ENCODE data around the gene FAM193A. TPM values are rescaled to one million over a fixed set of nuclear protein-coding genes. Genes with fewer than 3 reads are reported as not detected.
A peak's percentile ranks its signal among the peaks of the same experiment; 100 is the strongest.
"Not testable (repeated sequence)": the region's sequence is repeated elsewhere in the genome, so short reads cannot be mapped to it uniquely, and the experiment has no call there.

The FAM193A gene
- total and polyA plus RNA-seq, 9 donors: 12.9 to 24.2 (median 19.7) TPM

GRCh38 chr4:2753436-2753835, 217.0 kb downstream of the FAM193A start:
- Histone ChIP-seq H3K4me1 (ENCODE audit: control insufficient read depth, insufficient read depth, low read length) (peaks cover 23% of the 10 kb centered on the region), H3K4me3 (ENCODE audit: low read length) (no peak overlapping the region), H3K27me3 (ENCODE audit: control insufficient read depth, insufficient read depth, low read length) (no peaks in the 10 kb centered on the region), H3K27ac (ENCODE audit: low read length) (no peak overlapping the region), H3K9me3 (replicated peaks; ENCODE audit: control insufficient read depth, low read depth, low read length) (no peaks in the 10 kb centered on the region), H3K36me3 (ENCODE audit: control insufficient read depth, insufficient read depth, low read length) (peaks cover 8% of the 10 kb centered on the region)
- peak; percentile 73 for DNase-seq
- WGBS (ENCODE audit: insufficient coverage): 47% methylated on average over 2 of the region's 4 CpGs

DNA sequence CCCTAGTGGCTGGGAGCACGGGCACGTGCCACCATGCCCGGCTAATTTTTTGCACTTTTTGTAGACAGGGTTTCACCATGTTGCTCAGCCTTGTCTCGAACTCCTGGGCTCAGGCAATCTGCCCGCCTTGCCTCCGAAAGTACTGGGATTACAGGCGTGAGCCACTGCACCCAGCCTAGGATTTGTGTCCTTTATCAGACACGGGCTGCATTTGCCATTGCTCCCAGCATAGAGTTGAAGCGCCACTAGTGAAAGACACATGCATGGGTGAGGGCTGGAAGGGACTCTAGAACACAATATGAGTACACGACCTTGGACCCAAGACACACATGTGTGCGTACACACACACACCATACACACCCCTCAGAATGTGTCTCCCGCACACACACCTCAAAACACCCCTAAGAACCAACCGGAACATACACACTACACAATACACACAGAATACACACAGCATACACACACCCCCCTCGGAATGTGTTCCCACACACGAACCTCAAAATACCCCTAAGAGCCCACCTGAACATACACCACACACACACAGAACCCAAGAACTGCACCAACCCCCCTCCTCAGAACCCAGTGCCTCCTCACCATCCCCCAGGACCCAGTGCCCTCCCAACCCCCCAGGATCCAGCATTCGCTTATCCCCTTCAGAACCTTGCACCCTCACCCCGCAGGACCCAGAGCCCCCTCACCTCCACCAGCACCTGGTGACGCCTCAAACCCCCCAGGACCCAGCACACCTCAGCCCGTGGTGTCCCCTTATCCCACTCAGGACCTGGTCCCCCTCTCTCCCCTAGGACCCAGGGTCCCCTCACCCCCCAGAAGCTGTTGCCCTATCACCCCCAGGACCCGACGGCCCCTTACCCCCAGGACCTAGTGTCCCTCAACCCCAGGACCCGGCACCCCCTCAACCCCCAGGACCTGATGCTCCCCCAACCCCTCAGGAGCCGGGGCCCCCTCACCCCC, 218.7 kb downstream of the FAM193A start:
- peak overlapping the region; percentile 79 for H3K4me3 ChIP-seq (ENCODE audit: low read length)
- no peaks in the 10 kb centered on the region for H3K9me3 ChIP-seq (replicated peaks; ENCODE audit: control insufficient read depth, low read depth, low read length)
- peaks cover 8% of the 10 kb centered on the region for H3K36me3 ChIP-seq (ENCODE audit: control insufficient read depth, insufficient read depth, low read length)
- peak overlapping the region; percentile 13 for H3K27ac ChIP-seq (ENCODE audit: low read length)
- 55% methylated on average over 21 of the region's 23 CpGs for WGBS (ENCODE audit: insufficient coverage)
- H3K27me3 ChIP-seq (ENCODE audit: control insufficient read depth, insufficient read depth, low read length): no peaks in the 10 kb centered on the region
- no peak for DNase-seq
- H3K4me1 ChIP-seq (ENCODE audit: control insufficient read depth, insufficient read depth, low read length): peaks cover 23% of the 10 kb centered on the region

DNA sequence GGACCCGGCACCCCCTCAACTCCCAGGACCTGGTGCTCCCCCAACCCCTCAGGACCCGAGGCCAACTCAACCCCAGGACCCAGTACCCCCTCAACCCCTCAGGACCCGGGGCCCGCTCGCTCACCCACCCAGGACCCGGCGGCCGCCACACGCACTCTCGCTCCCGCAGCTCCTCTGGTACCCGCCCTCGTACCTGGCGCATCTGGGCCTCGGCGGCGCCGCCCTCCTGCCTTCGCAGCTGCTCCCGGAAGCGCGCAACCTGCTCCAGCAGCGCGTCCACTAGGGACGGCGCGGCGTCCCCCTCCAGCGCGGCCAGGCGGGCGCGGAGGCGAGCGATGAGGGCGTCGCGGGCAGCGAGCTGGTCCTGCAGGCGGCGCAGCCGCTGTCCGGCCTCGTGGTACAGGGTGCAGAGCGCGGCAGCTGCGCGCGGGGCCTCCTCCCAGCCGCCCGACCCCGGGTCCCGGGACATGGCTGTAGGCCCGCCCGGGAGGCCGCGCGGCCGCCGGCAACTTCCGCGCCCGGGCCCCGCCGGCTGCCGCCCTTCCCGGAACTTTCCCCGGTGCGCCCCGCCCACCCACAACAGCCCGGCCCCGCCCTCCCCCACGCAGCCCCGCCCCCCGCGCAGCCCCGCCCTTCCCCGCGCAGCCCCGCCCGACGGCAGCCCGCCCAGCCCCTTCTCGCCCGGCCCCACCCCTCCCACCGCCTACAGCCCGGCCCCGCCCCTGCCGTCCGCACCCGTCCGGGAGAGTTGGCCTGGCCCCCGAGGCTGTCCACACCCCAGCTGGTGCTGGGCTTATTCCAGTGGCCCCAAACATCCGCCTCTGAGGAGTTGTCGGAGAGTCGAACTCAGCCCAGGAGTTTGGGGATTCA, 219.6 kb downstream of the FAM193A start, which contains the start of gene TNIP2:
Gene TNIP2 (minus strand): TSS at position 516 of the 870 bp plus-strand sequence. CDS start 47 bp downstream, at position 469.
- Histone ChIP-seq H3K36me3 (ENCODE audit: control insufficient read depth, insufficient read depth, low read length) (peaks cover 8% of the 10 kb centered on the region), H3K4me3 (ENCODE audit: low read length) (peak within 1 kb of the TSS; percentile 79), H3K9me3 (replicated peaks; ENCODE audit: control insufficient read depth, low read depth, low read length) (no peaks in the 10 kb centered on the region), H3K27ac (ENCODE audit: low read length) (peak within 1 kb of the TSS; percentile 63), H3K27me3 (ENCODE audit: control insufficient read depth, insufficient read depth, low read length) (no peaks in the 10 kb centered on the region), H3K4me1 (ENCODE audit: control insufficient read depth, insufficient read depth, low read length) (peaks cover 19% of the 10 kb centered on the region)
- under 1% methylated on average over 50 of the region's 96 CpGs for WGBS (ENCODE audit: insufficient coverage)
- DNase-seq: peak; percentile 87

GRCh38 chr4:2756691-2757350, 220.4 kb downstream of the FAM193A start:
- WGBS (ENCODE audit: insufficient coverage): 47% methylated on average over 19 of the region's 25 CpGs
- H3K4me3 ChIP-seq (ENCODE audit: low read length): peak overlapping the region; percentile 45
- DNase-seq: no peak
- H3K27ac ChIP-seq (ENCODE audit: low read length): peak overlapping the region; percentile 63
- H3K9me3 ChIP-seq (replicated peaks; ENCODE audit: control insufficient read depth, low read depth, low read length): no peaks in the 10 kb centered on the region
- H3K4me1 ChIP-seq (ENCODE audit: control insufficient read depth, insufficient read depth, low read length): peaks cover 17% of the 10 kb centered on the region
- peaks cover 8% of the 10 kb centered on the region for H3K36me3 ChIP-seq (ENCODE audit: control insufficient read depth, insufficient read depth, low read length)
- no peaks in the 10 kb centered on the region for H3K27me3 ChIP-seq (ENCODE audit: control insufficient read depth, insufficient read depth, low read length)

- Histone ChIP-seq H3K27ac (ENCODE audit: low read length) (no peak overlapping the region), H3K4me1 (ENCODE audit: control insufficient read depth, insufficient read depth, low read length) (peaks cover 17% of the 10 kb centered on the region), H3K36me3 (ENCODE audit: control insufficient read depth, insufficient read depth, low read length) (peaks cover 4% of the 10 kb centered on the region), H3K4me3 (ENCODE audit: low read length) (no peak overlapping the region), H3K9me3 (replicated peaks; ENCODE audit: control insufficient read depth, low read depth, low read length) (no peaks in the 10 kb centered on the region), H3K27me3 (ENCODE audit: control insufficient read depth, insufficient read depth, low read length) (no peaks in the 10 kb centered on the region)
- no peak for DNase-seq
- WGBS (ENCODE audit: insufficient coverage): 86% methylated on average over 3 of the region's 3 CpGs
Observed at GRCh38 chr4:2757426-2757825, 221.0 kb downstream of the FAM193A start.

GRCh38 chr4:2761035-2761923, 224.8 kb downstream of the FAM193A start:
- H3K4me3 ChIP-seq (ENCODE audit: low read length): no peak overlapping the region
- H3K9me3 ChIP-seq (replicated peaks; ENCODE audit: control insufficient read depth, low read depth, low read length): no peaks in the 10 kb centered on the region
- no peak overlapping the region for H3K27ac ChIP-seq (ENCODE audit: low read length)
- DNase-seq: no peak
- 66% methylated on average over 11 of the region's 14 CpGs for WGBS (ENCODE audit: insufficient coverage)
- H3K27me3 ChIP-seq (ENCODE audit: control insufficient read depth, insufficient read depth, low read length): no peaks in the 10 kb centered on the region
- no peaks in the 10 kb centered on the region for H3K36me3 ChIP-seq (ENCODE audit: control insufficient read depth, insufficient read depth, low read length)
- H3K4me1 ChIP-seq (ENCODE audit: control insufficient read depth, insufficient read depth, low read length): peaks cover 12% of the 10 kb centered on the region

- H3K27me3 ChIP-seq (ENCODE audit: control insufficient read depth, insufficient read depth, low read length): no peaks in the 10 kb centered on the region
- no peak overlapping the region for H3K27ac ChIP-seq (ENCODE audit: low read length)
- no peaks in the 10 kb centered on the region for H3K36me3 ChIP-seq (ENCODE audit: control insufficient read depth, insufficient read depth, low read length)
- H3K9me3 ChIP-seq (replicated peaks; ENCODE audit: control insufficient read depth, low read depth, low read length): no peaks in the 10 kb centered on the region
- peaks cover 5% of the 10 kb centered on the region for H3K4me1 ChIP-seq (ENCODE audit: control insufficient read depth, insufficient read depth, low read length)
- 64% methylated on average over 5 of the region's 5 CpGs for WGBS (ENCODE audit: insufficient coverage)
- DNase-seq: no peak
- H3K4me3 ChIP-seq (ENCODE audit: low read length): no peak overlapping the region
Observed at GRCh38 chr4:2762048-2762447, 225.6 kb downstream of the FAM193A start.

DNA sequence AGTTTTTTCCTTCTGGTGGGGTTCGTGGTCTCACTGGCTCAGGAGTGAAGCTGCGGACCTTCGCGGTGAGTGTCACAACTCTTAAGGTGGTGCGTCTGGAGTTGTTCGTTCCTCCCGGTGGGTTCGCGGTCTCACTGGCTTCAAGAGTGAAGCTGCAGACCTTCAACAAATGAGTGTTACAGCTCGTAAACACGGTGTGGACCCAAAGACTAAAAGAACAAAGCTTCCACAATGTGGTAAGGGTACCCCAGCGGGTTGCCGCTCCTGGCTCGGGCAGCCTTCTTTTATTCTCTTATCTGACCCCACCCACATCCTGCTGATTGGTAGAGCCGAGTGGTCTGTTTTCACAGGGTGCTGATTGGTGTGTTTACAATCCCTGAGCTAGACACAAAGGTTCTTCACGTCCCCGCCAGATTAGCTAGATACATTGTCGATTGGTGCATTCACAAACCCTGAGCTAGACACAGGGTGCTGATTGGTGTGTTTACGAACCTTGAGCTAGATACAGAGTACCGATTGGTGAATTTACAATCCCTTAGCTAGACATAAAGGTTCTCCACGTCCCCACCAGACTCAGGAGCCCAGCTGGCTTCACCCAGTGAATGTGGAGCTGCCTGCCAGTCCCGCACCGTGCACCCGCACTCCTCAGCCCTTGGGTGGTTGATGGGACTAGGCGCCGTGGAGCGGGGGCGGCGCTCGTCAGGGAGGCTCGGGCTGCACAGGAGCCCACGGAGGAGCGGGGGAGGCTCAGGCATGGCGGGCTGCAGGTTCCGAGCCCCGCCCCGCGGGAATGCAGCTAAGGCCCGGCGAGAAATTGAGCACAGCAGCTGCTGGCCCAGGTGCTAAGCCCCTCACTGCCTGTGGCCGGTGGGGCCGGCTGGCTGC, 226.3 kb downstream of the FAM193A start:
- not testable (repeated sequence) for H3K9me3 ChIP-seq (replicated peaks; ENCODE audit: control insufficient read depth, low read depth, low read length); H3K27me3 ChIP-seq (ENCODE audit: control insufficient read depth, insufficient read depth, low read length); DNase-seq; H3K27ac ChIP-seq (ENCODE audit: low read length); H3K4me3 ChIP-seq (ENCODE audit: low read length); H3K4me1 ChIP-seq (ENCODE audit: control insufficient read depth, insufficient read depth, low read length); H3K36me3 ChIP-seq (ENCODE audit: control insufficient read depth, insufficient read depth, low read length)
- 91% methylated on average over 22 of the region's 42 CpGs for WGBS (ENCODE audit: insufficient coverage)

Measured in muscle of leg (tissue), 11 donors.